Upper lobe of left lung (tissue), 4 donors: ENCODE data around the gene GMEB1.

Source experiments
- EP300 ChIP-seq, 4 donors: sonication (generic); formaldehyde crosslinking; IDR thresholded peaks; one replicate each; pipeline ENCODE4 v1.5.1; 2017; ENCODE audit warnings: antibody characterized with exemption in 4 of 4, control low read depth in 2 of 4
- POLR2AphosphoS5 ChIP-seq, 2 donors: sonication (generic); formaldehyde crosslinking; IDR thresholded peaks; one replicate each; pipeline ENCODE4 v1.5.1; 2017; ENCODE audit warnings: antibody characterized with exemption in 2 of 2
- TF ChIP-seq, protein P1 (sequence below), 6 experiments: fragments of 450-650 bp in 4 of 6; fragments of 200-600 bp in 2 of 6; sonication (generic) in 2 of 6; IDR thresholded peaks; one replicate each; pipeline ENCODE4 v1.5.1; 2016 to 2019; ENCODE audit warnings: antibody characterized with exemption in 6 of 6

DNA sequence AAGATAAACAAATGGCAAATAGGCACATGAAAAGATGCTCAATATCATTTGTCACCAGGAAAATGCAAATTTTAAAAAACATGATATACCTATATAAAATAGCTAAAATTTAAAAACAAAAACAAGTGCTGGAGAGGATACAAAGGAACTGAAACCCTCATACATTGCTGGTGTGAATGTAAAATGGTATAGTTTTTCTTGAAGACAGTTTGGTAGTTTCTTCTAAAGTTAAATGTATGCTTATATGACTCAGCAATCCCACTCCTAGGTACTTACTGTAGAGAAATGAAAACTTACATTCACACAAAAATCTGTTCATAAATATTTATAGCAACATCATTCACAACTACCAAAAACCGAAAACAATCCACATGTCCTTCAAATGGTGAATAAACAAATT lies 36.9 kb upstream of the GMEB1 start:
- no peak for TF ChIP-seq POLR2AphosphoS5 (IDR thresholded peaks at IDR 0.05)
- TF ChIP-seq EP300 (IDR thresholded peaks at IDR 0.05): no peak
- TF ChIP-seq, protein P1, sequence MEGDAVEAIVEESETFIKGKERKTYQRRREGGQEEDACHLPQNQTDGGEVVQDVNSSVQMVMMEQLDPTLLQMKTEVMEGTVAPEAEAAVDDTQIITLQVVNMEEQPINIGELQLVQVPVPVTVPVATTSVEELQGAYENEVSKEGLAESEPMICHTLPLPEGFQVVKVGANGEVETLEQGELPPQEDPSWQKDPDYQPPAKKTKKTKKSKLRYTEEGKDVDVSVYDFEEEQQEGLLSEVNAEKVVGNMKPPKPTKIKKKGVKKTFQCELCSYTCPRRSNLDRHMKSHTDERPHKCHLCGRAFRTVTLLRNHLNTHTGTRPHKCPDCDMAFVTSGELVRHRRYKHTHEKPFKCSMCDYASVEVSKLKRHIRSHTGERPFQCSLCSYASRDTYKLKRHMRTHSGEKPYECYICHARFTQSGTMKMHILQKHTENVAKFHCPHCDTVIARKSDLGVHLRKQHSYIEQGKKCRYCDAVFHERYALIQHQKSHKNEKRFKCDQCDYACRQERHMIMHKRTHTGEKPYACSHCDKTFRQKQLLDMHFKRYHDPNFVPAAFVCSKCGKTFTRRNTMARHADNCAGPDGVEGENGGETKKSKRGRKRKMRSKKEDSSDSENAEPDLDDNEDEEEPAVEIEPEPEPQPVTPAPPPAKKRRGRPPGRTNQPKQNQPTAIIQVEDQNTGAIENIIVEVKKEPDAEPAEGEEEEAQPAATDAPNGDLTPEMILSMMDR (IDR thresholded peaks at IDR 0.05): no peak
